ENCODE measurements around the gene TMEM170B.
A peak's percentile ranks its signal among the peaks of the same experiment; 100 is the strongest.

The TMEM170B gene

DNA sequence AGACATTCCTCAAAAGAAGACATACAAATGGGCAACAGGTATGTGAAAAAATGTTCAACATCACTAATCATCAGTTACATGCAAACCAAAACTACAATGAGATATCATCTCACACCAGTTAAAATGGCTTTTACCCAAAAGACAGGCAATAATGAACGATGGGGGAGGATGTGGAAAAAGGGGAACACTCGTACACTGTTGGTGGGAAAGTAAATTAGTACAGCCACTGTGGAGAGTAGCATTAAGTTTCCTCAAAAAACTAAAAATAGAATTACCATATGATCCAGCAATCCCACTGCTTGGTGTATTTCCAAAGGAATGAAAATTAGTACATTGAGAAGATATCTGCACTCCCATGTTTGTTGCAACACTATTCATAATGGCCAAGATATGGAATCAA is 8.6 kb upstream of the TMEM170B start:
- no peaks in the 10 kb centered on the region for H4K20me1 ChIP-seq (ENCODE audit: insufficient read depth, low read length)
- no peak overlapping the region for H3K4me3 ChIP-seq (ENCODE audit: low read length)
- H3K36me3 ChIP-seq (replicated peaks; ENCODE audit: low read depth, low read length): no peaks in the 10 kb centered on the region
- no peak overlapping the region for H2AFZ ChIP-seq (ENCODE audit: low read depth, low read length)
- TF ChIP-seq EZH2phosphoT487 (IDR thresholded peaks at IDR 0.05; ENCODE audit: low read depth): no peak
- TF ChIP-seq, protein P1, sequence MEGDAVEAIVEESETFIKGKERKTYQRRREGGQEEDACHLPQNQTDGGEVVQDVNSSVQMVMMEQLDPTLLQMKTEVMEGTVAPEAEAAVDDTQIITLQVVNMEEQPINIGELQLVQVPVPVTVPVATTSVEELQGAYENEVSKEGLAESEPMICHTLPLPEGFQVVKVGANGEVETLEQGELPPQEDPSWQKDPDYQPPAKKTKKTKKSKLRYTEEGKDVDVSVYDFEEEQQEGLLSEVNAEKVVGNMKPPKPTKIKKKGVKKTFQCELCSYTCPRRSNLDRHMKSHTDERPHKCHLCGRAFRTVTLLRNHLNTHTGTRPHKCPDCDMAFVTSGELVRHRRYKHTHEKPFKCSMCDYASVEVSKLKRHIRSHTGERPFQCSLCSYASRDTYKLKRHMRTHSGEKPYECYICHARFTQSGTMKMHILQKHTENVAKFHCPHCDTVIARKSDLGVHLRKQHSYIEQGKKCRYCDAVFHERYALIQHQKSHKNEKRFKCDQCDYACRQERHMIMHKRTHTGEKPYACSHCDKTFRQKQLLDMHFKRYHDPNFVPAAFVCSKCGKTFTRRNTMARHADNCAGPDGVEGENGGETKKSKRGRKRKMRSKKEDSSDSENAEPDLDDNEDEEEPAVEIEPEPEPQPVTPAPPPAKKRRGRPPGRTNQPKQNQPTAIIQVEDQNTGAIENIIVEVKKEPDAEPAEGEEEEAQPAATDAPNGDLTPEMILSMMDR (IDR thresholded peaks at IDR 0.05; ENCODE audit: low read depth, low read length): no peak
- H3K9me3 ChIP-seq (ENCODE audit: insufficient read depth, low read length): no peaks in the 10 kb centered on the region
- H3K27me3 ChIP-seq (ENCODE audit: low read depth, low read length): no peaks in the 10 kb centered on the region
- H3K4me2 ChIP-seq (ENCODE audit: low read length): no peak overlapping the region
- no peaks in the 10 kb centered on the region for H3K79me2 ChIP-seq (ENCODE audit: low read length)
- no peak overlapping the region for H3K27ac ChIP-seq (ENCODE audit: low read length)
- H3K9ac ChIP-seq (ENCODE audit: low read length): no peak overlapping the region
- peaks cover 8% of the 10 kb centered on the region for H3K4me1 ChIP-seq (ENCODE audit: low read length)

DNA sequence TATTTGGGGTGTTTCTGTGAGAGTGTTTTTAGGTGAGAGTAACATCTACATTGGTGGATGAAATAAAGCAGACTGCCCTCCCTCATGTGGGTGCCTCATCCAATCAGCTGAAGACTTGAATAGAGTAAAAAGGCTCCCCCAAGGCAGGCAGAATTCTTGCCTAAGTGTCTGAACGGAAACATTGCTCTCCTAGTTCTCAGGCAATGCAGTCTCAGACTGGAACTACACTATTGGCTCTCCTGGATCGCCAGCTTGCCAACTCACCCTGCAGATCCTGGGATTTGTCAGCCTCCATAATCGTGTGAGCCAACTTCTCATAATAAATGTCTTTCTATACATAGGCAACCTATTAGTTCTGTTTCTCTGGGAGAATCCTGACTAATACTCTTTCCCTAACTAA is 5.5 kb upstream of the TMEM170B start:
- H3K4me2 ChIP-seq (ENCODE audit: low read length): no peak overlapping the region
- H3K27me3 ChIP-seq (ENCODE audit: low read depth, low read length): no peaks in the 10 kb centered on the region
- no peak overlapping the region for H3K4me3 ChIP-seq (ENCODE audit: low read length)
- H3K4me1 ChIP-seq (ENCODE audit: low read length): peaks cover 13% of the 10 kb centered on the region
- TF ChIP-seq, protein P1 (IDR thresholded peaks at IDR 0.05; ENCODE audit: low read depth, low read length): no peak
- TF ChIP-seq EZH2phosphoT487 (IDR thresholded peaks at IDR 0.05; ENCODE audit: low read depth): no peak
- H3K9ac ChIP-seq (ENCODE audit: low read length): no peak overlapping the region
- H3K9me3 ChIP-seq (ENCODE audit: insufficient read depth, low read length): no peaks in the 10 kb centered on the region
- H2AFZ ChIP-seq (ENCODE audit: low read depth, low read length): no peak overlapping the region
- no peaks in the 10 kb centered on the region for H3K79me2 ChIP-seq (ENCODE audit: low read length)
- no peaks in the 10 kb centered on the region for H3K36me3 ChIP-seq (replicated peaks; ENCODE audit: low read depth, low read length)
- H3K27ac ChIP-seq (ENCODE audit: low read length): no peak overlapping the region
- no peaks in the 10 kb centered on the region for H4K20me1 ChIP-seq (ENCODE audit: insufficient read depth, low read length)

GRCh38 chr6:11534561-11534960 is 3.0 kb upstream of the TMEM170B start:
- Histone ChIP-seq H3K4me1 (ENCODE audit: low read length) (peaks cover 19% of the 10 kb centered on the region), H3K9ac (ENCODE audit: low read length) (no peak overlapping the region), H3K9me3 (ENCODE audit: insufficient read depth, low read length) (no peaks in the 10 kb centered on the region), H3K36me3 (replicated peaks; ENCODE audit: low read depth, low read length) (peaks cover 1% of the 10 kb centered on the region), H3K27ac (ENCODE audit: low read length) (no peak overlapping the region), H3K79me2 (ENCODE audit: low read length) (peaks cover 20% of the 10 kb centered on the region), H3K4me3 (ENCODE audit: low read length) (no peak overlapping the region), H2AFZ (ENCODE audit: low read depth, low read length) (no peak overlapping the region), H3K4me2 (ENCODE audit: low read length) (no peak overlapping the region), H4K20me1 (ENCODE audit: insufficient read depth, low read length) (peaks cover 7% of the 10 kb centered on the region), H3K27me3 (ENCODE audit: low read depth, low read length) (no peaks in the 10 kb centered on the region)
- TF ChIP-seq, protein P1 (IDR thresholded peaks at IDR 0.05; ENCODE audit: low read depth, low read length): no peak
- no peak for TF ChIP-seq EZH2phosphoT487 (IDR thresholded peaks at IDR 0.05; ENCODE audit: low read depth)

DNA sequence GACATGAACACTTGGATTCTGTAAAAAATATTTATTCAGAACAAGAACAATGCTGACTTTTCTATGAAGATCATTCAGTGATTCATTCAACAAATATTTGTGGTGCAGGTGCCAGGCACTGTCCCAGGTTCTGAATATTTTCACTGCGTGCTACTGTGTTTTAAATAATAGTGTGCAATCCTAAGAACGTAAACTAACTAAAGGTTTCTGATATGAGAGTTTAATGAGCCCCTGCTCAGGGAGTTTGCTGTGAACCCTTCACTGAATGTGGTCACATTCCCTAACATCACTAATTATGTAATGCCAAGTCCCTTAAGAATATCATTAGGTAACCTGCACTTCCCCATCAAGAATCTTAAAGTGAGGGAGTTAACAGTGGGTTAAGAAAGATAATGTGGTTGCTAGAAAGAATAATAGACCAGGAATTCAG is 1.7 kb upstream of the TMEM170B start:
- 0 out of 2 replicates have a peak overlapping the region, but pooled peaks have one; percentile 88 for H3K4me3 ChIP-seq (ENCODE audit: low read length)
- H3K36me3 ChIP-seq (replicated peaks; ENCODE audit: low read depth, low read length): peaks cover 6% of the 10 kb centered on the region
- no peak overlapping the region for H2AFZ ChIP-seq (ENCODE audit: low read depth, low read length)
- no peaks in the 10 kb centered on the region for H3K9me3 ChIP-seq (ENCODE audit: insufficient read depth, low read length)
- H3K4me2 ChIP-seq (ENCODE audit: low read length): peak overlapping the region; percentile 87
- H3K9ac ChIP-seq (ENCODE audit: low read length): no peak overlapping the region
- H3K27ac ChIP-seq (ENCODE audit: low read length): no peak overlapping the region
- H3K27me3 ChIP-seq (ENCODE audit: low read depth, low read length): no peaks in the 10 kb centered on the region
- peaks cover 15% of the 10 kb centered on the region for H4K20me1 ChIP-seq (ENCODE audit: insufficient read depth, low read length)
- H3K79me2 ChIP-seq (ENCODE audit: low read length): peaks cover 32% of the 10 kb centered on the region
- peaks cover 24% of the 10 kb centered on the region for H3K4me1 ChIP-seq (ENCODE audit: low read length)
- TF ChIP-seq, protein P1 (IDR thresholded peaks at IDR 0.05; ENCODE audit: low read depth, low read length): no peak
- no peak for TF ChIP-seq EZH2phosphoT487 (IDR thresholded peaks at IDR 0.05; ENCODE audit: low read depth)

Data from OCI-LY3 (cell line).